Adipocyte (in vitro differentiated cells): ENCODE measurements around the gene STRN4.
A peak's percentile ranks its signal among the peaks of the same experiment; 100 is the strongest.

Source experiments
- DNase-seq: peaks from one replicate; pipeline ENCODE4 v3.0.0-alpha.2; 2015; ENCODE audit warnings: low read depth
- H3K27me3 ChIP-seq: replicated peaks from 2 replicates; pipeline ENCODE4 v1.7.0; 2013; ENCODE audit warnings: mild to moderate bottlenecking, low read length, moderate library complexity; ENCODE audit not compliant: control insufficient read depth, insufficient read depth
- H3K36me3 ChIP-seq: 2 replicates; pipeline ENCODE4 v1.7.0; 2013; ENCODE audit warnings: low read length, mild to moderate bottlenecking, moderate library complexity; ENCODE audit not compliant: control insufficient read depth, insufficient read depth, severe bottlenecking
- H3K4me1 ChIP-seq: 2 replicates; pipeline ENCODE4 v1.7.0; 2013; ENCODE audit warnings: mild to moderate bottlenecking, low read length, moderate library complexity; ENCODE audit not compliant: control insufficient read depth, insufficient read depth
- H3K4me3 ChIP-seq: 2 replicates; pipeline ENCODE4 v1.7.0; 2013; ENCODE audit warnings: mild to moderate bottlenecking, low read length, moderate library complexity
- H3K9ac ChIP-seq: 2 replicates; pipeline ENCODE4 v1.7.0; 2013; ENCODE audit warnings: mild to moderate bottlenecking, low read length, moderate library complexity
- H3K9me3 ChIP-seq: 2 replicates; pipeline ENCODE4 v1.7.0; 2013; ENCODE audit warnings: mild to moderate bottlenecking, low read length, moderate library complexity; ENCODE audit not compliant: control insufficient read depth

Gene STRN4

DNA sequence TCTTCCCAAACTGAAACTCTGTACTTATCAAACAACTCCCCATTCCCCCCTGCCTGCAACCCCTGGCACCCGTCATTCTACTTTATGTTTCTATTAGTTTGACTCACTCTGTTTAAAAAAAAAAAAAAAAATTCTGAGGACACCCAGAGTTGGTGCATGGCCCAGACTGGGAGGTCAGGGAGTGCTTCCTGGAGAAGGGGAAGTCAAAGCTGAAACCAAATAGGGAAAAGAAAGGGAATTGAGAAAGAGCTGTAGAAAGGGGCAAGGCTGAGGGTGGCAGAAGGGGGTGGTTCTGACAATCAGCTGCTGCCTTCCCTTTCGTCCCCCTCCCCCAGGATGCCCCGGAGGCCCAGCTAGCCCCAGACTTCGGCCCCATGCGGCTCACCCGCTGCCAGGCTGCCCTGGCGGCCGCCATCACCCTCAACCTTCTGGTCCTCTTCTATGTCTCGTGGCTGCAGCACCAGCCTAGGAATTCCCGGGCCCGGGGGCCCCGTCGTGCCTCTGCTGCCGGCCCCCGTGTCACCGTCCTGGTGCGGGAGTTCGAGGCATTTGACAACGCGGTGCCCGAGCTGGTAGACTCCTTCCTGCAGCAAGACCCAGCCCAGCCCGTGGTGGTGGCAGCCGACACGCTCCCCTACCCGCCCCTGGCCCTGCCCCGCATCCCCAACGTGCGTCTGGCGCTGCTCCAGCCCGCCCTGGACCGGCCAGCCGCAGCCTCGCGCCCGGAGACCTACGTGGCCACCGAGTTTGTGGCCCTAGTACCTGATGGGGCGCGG, 9.0 kb upstream of the STRN4 start:
- H3K9me3 ChIP-seq, result no peaks in the 10 kb centered on the region
- H3K9ac ChIP-seq, result peak overlapping the region; percentile 72
- no peaks in the 10 kb centered on the region for H3K27me3 ChIP-seq
- H3K36me3 ChIP-seq, result peaks cover 12% of the 10 kb centered on the region
- H3K4me1 ChIP-seq, result peaks cover 17% of the 10 kb centered on the region
- no peak overlapping the region for H3K4me3 ChIP-seq
- DNase-seq, result peak; percentile 56

DNA sequence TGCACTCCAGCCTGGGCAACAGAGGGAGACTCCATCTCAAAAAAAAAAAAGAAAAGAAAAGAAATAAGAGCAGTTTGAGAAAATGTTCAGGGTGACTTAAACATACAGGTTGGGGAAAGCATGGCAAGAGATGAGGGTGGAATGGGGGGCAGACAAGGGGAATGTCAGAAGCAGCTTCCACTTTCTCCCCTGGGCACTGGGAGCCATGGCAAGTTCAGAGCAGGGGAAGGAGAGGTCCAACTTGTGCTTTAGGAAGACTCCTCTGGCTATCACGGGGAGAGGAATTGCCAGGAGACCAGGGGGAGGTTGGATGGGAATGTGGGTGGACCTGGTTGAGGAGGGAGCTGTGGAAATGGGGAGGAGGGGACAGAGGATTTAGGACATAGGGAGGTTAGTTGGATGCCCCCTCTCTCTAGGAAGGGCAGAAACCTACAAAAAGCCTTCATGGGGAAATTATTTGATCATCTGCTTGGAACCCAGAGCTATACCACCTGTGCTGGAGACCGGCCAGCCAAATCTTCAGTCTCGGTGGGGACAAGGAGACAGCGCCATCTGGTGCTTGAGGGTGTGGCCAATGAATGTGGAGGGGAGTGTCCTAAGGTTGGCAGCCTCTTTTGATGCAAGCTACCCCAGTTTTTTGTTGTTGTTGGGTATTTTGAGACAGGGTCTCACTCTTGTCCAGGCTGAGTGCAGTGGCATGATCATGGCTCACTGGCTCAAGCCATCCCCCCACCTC, 7.3 kb upstream of the STRN4 start:
- H3K36me3 ChIP-seq, result peaks cover 17% of the 10 kb centered on the region
- peak; percentile 51 for DNase-seq
- no peaks in the 10 kb centered on the region for H3K27me3 ChIP-seq
- peaks cover 5% of the 10 kb centered on the region for H3K4me1 ChIP-seq
- H3K9me3 ChIP-seq, result no peaks in the 10 kb centered on the region
- H3K9ac ChIP-seq, result no peak overlapping the region
- no peak overlapping the region for H3K4me3 ChIP-seq

DNA sequence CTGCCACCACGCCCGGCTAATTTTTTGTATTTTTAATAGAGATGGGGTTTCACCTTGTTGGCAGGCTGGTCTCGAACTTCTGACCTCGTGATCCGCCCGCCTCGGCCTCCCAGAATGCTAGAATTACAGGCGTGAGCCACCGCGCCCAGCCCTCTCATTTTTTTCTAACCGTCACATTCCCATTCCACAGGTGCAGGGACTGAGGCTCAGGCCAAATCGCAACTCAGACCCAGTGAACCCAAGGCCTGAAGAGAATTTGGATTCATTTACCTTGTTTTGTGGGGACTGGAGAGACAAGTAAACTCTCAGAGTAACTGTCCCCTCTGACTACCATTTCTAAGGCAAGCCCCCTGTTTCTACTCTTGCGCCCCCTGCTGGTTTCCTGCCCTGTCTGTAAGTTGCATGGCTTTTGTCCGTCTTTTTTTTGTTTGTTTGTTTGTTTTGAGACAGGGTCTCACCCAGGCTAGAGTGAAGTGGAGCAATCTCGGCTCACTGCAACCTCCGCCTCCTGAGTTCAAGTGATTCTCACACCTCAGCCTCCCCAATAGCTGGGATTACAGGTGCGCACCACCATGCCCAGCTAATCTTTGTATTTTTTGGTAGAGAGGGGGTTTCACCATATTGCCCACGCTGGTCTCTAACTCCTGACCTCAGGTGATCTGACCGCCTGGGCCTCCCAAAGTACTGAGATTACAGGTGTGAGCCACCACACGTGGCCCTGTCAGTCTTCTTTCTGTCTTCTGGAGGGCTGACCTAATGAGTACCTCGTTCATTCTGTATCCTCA, 2.3 kb upstream of the STRN4 start:
- peaks cover 11% of the 10 kb centered on the region for H3K36me3 ChIP-seq

DNA sequence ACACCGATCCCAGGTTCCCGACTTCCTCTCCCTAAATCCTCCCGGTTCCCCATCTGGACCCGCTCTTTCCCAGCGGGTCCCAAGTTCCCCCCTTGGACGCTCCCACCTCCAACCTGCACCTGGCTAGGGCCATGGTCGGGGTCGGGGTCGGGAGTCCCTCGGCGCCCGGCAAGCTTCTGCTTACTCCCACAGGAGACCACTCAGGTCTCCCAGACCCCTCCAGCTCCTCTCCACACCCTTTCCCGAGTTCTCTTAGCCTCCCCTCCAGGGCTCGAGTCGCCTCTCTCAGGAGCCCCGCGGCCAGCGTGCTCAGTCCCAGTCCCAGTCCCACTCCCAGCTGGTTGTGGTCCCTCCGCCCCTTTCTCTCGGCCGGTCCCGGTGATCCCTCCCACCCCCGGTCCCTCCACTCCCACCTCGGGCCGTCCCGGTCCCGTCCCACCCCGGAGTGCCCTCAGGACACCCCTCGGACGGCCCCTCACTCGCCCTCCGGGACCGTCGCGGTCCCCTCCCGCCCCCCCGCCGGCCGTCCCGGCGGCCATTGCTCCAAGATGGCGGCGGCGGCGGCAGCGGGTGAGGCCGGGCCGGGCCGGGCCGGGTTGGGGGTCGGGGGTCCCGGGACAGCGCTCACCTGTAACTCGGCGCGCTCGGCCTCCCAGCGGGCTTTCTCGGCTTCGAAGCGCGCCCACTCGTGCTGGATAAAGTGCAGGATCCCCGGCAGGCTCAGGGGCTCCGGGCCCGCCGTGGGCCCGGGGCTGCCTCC, 549 bp downstream of the STRN4 start, which contains the start of gene FKRP:
Gene FKRP (plus strand): TSS at position 537 of the 760 bp plus-strand sequence. CDS start 9,394 bp downstream, outside the sequence.
- Histone ChIP-seq H3K27me3 (no peaks in the 10 kb centered on the region), H3K4me1 (peaks cover 17% of the 10 kb centered on the region), H3K9ac (peak within 1 kb of the TSS; percentile 95), H3K4me3 (peak within 1 kb of the TSS; percentile 95), H3K36me3 (peaks cover 5% of the 10 kb centered on the region), H3K9me3 (no peaks in the 10 kb centered on the region)
- peak; percentile 77 for DNase-seq

More for the DNA sequence above, 2.3 kb upstream of the STRN4 start:
- H3K4me3 ChIP-seq, result no peak overlapping the region
- no peak overlapping the region for H3K9ac ChIP-seq
- no peaks in the 10 kb centered on the region for H3K27me3 ChIP-seq
- peaks cover 17% of the 10 kb centered on the region for H3K4me1 ChIP-seq
- DNase-seq, result peak; percentile 90
- H3K9me3 ChIP-seq, result no peaks in the 10 kb centered on the region

DNA sequence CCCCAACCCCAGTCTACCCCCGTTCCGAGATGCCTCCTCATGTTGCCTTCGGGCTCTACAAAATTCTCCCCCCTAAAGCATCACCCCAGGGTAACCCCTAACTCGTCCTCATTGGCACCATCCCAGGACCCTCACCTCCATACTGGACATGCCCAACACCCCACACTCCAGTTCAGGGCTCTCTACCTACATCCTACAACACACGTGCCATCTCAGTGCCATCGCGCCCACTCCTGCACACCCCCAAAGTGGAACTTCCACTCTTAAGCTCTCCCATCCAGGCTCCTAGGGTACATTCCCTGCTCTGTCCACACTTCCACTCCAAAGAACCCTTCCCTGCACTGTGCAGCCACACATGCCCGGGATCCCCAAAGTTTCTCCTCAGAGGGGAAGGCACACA, 1.2 kb downstream of the STRN4 start:
- no peaks in the 10 kb centered on the region for H3K9me3 ChIP-seq
- peaks cover 5% of the 10 kb centered on the region for H3K36me3 ChIP-seq
- H3K4me3 ChIP-seq, result peak overlapping the region; percentile 95
- no peaks in the 10 kb centered on the region for H3K27me3 ChIP-seq
- no peak for DNase-seq
- H3K9ac ChIP-seq, result peak overlapping the region; percentile 95
- H3K4me1 ChIP-seq, result peaks cover 17% of the 10 kb centered on the region

DNA sequence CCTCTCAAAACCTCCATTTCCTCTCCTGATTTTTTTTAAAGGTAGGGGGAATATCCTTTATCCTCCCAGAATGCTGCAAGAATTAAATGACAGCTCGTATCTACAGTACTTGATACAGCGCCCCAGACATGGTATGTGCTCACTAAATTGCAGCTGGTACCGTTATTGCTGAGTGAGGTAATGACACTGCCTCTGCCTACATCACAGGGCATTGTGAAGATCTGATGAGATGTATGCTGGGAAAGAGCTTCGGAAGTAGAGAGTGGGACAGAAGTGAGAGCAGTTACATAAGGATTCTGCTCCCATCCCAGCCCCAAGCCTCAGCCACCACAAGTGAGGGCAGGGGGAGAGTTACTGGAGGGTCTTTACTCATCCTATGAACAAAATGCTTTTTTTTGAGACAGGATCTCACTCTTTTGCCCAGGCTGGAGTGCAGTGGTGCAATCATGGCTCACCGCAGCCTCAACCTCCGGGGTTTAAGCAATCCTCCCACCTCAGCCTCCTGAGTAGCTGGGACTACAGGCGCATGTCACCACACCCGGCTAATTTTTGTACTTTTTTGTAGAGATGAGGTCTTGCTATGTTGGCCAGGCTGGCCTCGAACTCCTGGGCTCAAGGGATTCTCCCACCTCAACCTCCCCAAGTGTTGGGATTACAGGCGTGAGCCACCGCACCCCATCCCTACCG, 2.1 kb downstream of the STRN4 start:
- Histone ChIP-seq H3K4me3 (peak overlapping the region; percentile 95), H3K36me3 (peaks cover 5% of the 10 kb centered on the region)

DNA sequence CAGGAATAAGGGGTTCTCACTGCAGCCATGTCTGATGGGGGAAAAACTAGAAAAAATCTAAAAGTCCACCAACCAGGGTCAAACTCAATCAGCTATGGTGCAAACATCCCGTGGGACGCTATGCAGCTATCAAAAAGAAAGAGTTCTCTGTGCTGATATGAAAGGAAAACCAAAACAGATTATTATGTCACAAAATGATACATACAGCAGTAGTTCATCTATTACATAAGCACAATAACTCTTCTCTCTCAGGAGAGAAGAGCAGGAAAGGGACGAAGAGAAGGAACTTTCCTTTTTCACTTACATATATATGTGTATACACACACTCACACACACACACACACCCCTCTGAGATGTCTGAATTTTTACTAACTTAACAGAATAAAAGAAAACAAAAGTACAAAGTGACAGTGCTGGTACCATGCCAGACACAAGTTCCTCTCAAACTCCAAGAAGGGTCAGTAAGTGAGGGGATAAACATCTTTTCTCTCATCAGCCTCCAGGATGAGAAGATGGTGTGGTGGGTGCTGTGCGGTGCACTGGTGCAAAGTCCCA, 3.2 kb downstream of the STRN4 start:
- no peak for DNase-seq
- H3K27me3 ChIP-seq, result no peaks in the 10 kb centered on the region
- no peak overlapping the region for H3K9ac ChIP-seq
- H3K4me3 ChIP-seq, result no peak overlapping the region
- peaks cover 26% of the 10 kb centered on the region for H3K4me1 ChIP-seq
- no peaks in the 10 kb centered on the region for H3K9me3 ChIP-seq
- H3K36me3 ChIP-seq, result peaks cover 5% of the 10 kb centered on the region

More for the DNA sequence above, 2.1 kb downstream of the STRN4 start:
- H3K27me3 ChIP-seq, result no peaks in the 10 kb centered on the region
- no peak for DNase-seq
- no peaks in the 10 kb centered on the region for H3K9me3 ChIP-seq
- peak overlapping the region; percentile 24 for H3K9ac ChIP-seq
- H3K4me1 ChIP-seq, result peaks cover 23% of the 10 kb centered on the region

DNA sequence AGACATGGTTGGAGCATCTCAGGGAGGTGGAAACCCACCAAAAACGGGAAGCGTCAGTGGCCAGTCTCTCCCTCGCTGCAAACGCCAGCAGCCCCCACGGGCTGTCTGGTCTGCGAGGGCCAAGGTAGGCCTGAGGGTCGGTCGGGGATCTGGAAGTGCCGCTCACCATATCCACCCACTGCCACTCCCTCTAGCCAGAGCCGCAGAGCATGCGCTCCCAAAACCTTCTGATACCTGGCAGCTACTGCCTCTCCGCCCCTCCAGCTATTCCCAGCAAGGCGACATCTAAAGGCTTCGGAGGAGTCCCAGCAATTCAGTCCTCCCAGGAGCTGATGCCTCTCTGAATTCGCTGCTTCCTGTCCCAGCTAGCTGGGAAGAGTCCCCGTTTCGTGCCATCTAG, 4.8 kb downstream of the STRN4 start:
- Histone ChIP-seq H3K4me3 (no peak overlapping the region), H3K9ac (no peak overlapping the region), H3K9me3 (no peaks in the 10 kb centered on the region), H3K27me3 (no peaks in the 10 kb centered on the region), H3K36me3 (peaks cover 18% of the 10 kb centered on the region), H3K4me1 (peaks cover 26% of the 10 kb centered on the region)
- DNase-seq, result no peak

DNA sequence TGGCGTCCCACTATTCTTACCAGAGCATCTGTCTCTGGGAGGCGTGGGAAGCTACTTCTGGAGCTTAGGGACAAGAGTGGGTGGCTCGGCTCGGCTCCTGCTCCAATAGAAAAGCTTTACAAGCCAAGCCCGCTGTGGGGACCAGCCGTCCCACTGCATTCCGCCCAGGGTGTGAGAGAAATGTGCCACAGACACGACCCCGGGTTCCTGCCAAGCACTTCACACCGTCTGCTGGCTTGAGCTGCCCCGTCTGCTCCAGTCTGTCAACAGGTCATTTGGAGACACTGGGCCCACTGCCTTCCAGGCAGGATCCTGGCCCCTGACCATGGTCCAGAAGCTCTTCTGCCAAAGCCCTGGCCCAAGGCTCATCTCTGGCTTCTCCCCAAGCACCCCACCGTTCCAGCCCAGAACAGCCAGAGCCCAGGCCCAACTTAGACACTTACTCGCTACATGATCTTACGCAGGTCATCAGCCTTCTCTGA, 6.9 kb downstream of the STRN4 start:
- no peak overlapping the region for H3K4me3 ChIP-seq
- DNase-seq, result no peak
- H3K36me3 ChIP-seq, result peaks cover 22% of the 10 kb centered on the region
- H3K27me3 ChIP-seq, result no peaks in the 10 kb centered on the region
- peaks cover 17% of the 10 kb centered on the region for H3K4me1 ChIP-seq
- H3K9ac ChIP-seq, result no peak overlapping the region
- no peaks in the 10 kb centered on the region for H3K9me3 ChIP-seq

DNA sequence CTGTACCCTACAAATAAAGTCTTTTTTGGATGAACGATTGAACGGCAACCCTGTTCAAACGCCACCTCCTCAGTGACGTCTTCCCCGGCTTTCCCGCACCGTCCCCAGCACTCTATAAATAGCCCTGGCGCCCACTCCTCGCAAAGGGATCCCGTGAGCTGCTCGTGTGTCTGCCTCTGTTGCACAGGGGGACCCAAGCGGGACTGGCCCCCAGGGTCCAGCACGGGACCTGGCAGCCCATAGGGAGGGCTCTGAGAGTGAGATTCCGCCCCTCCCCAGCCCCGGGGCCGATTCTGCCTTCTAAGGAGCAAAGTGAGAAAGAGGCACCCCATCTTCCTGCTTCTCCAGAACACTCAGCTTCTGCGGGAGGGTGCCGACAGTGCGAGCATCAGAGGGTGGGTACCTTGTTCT, 8.5 kb downstream of the STRN4 start:
- Histone ChIP-seq H3K4me1 (peaks cover 13% of the 10 kb centered on the region), H3K9ac (no peak overlapping the region), H3K4me3 (no peak overlapping the region), H3K36me3 (peaks cover 37% of the 10 kb centered on the region), H3K27me3 (no peaks in the 10 kb centered on the region), H3K9me3 (no peaks in the 10 kb centered on the region)
- DNase-seq, result no peak
